Testis (tissue), 2 donors: ENCODE data around the gene RPE65.

Experiments used
- POLR2A ChIP-seq: fragments of 450-650 bp; IDR thresholded peaks from one replicate; pipeline ENCODE4 v1.6.1; 2017; ENCODE audit warnings: antibody characterized with exemption, mild to moderate bottlenecking, moderate library complexity
- TF ChIP-seq, protein P1 (sequence below), 3 experiments: fragments of 450-650 bp in 2 of 3; fragments of 200-600 bp in 1 of 3; sonication (generic) in 1 of 3; IDR thresholded peaks; one replicate each; pipeline ENCODE4 v1.5.1; 2016 to 2019; ENCODE audit warnings: antibody characterized with exemption in 3 of 3, mild to moderate bottlenecking in 2 of 3, moderate library complexity in 1 of 3

DNA sequence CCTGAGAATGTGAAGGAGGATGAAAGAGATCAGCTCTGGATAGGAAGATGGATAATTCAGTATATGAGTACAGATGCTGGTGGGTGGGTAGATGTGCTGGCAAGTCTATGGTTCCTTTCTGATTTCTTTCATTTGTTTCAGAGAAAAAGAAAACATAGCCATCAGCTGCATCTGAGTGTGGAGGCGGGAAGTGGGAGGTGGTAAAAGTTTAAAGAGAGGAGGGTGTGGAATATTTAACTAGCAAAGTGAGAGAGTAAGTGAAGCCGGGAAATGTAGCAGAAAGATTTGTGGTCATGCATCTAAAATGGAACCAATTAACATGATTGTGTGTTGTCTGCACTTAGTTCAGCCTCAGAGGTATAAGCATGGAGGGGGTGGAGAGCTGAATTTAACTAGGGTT, 16.4 kb downstream of the RPE65 start:
- no peak for TF ChIP-seq POLR2A
- TF ChIP-seq, protein P1, sequence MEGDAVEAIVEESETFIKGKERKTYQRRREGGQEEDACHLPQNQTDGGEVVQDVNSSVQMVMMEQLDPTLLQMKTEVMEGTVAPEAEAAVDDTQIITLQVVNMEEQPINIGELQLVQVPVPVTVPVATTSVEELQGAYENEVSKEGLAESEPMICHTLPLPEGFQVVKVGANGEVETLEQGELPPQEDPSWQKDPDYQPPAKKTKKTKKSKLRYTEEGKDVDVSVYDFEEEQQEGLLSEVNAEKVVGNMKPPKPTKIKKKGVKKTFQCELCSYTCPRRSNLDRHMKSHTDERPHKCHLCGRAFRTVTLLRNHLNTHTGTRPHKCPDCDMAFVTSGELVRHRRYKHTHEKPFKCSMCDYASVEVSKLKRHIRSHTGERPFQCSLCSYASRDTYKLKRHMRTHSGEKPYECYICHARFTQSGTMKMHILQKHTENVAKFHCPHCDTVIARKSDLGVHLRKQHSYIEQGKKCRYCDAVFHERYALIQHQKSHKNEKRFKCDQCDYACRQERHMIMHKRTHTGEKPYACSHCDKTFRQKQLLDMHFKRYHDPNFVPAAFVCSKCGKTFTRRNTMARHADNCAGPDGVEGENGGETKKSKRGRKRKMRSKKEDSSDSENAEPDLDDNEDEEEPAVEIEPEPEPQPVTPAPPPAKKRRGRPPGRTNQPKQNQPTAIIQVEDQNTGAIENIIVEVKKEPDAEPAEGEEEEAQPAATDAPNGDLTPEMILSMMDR (IDR thresholded peaks at IDR 0.05): no peak
